ENCODE results near the gene SLC19A1. TPM values are rescaled to one million over a fixed set of nuclear protein-coding genes. Genes with fewer than 3 reads are reported as not detected.
A peak's percentile ranks its signal among the peaks of the same experiment; 100 is the strongest.

Gene SLC19A1
- total RNA-seq, 1 donor from 2014 or later: 25.6 TPM

- H3K4me1 Mint-ChIP-seq (ENCODE audit: low read depth): peaks cover 4% of the 10 kb centered on the region
- H3K36me3 Mint-ChIP-seq (ENCODE audit: insufficient read depth): peaks cover 4% of the 10 kb centered on the region
- H3K27ac Mint-ChIP-seq: no peak overlapping the region
- DNase-seq (ENCODE audit: low spot score, unreplicated experiment): no peak
- H3K9me3 Mint-ChIP-seq (ENCODE audit: low read depth): no peaks in the 10 kb centered on the region
- no peak overlapping the region for H3K4me3 Mint-ChIP-seq (ENCODE audit: low read depth)
- H3K27me3 Mint-ChIP-seq: no peaks in the 10 kb centered on the region
- no peak for TF ChIP-seq CTCF (IDR thresholded peaks at IDR 0.05; ENCODE audit: unreplicated experiment)
Measured at GRCh38 chr21:45536301-45537081, 5.7 kb downstream of the SLC19A1 start.

GRCh38 chr21:45535341-45536081 is 6.7 kb downstream of the SLC19A1 start:
- DNase-seq (ENCODE audit: low spot score, unreplicated experiment): no peak

GRCh38 chr21:45534636-45535331 is 7.5 kb downstream of the SLC19A1 start:
- no peak overlapping the region for H3K4me3 Mint-ChIP-seq (ENCODE audit: low read depth)
- no peaks in the 10 kb centered on the region for H3K9me3 Mint-ChIP-seq (ENCODE audit: low read depth)
- H3K27ac Mint-ChIP-seq: peak overlapping the region; percentile 73
- no peaks in the 10 kb centered on the region for H3K4me1 Mint-ChIP-seq (ENCODE audit: low read depth)
- no peak for DNase-seq (ENCODE audit: low spot score, unreplicated experiment)
- no peak for TF ChIP-seq CTCF (IDR thresholded peaks at IDR 0.05; ENCODE audit: unreplicated experiment)
- H3K36me3 Mint-ChIP-seq (ENCODE audit: insufficient read depth): peaks cover 5% of the 10 kb centered on the region
- H3K27me3 Mint-ChIP-seq: no peaks in the 10 kb centered on the region

More at GRCh38 chr21:45535341-45536081, 6.7 kb downstream of the SLC19A1 start:
- no peak overlapping the region for H3K4me3 Mint-ChIP-seq (ENCODE audit: low read depth)
- peak overlapping the region; percentile 73 for H3K27ac Mint-ChIP-seq
- no peaks in the 10 kb centered on the region for H3K4me1 Mint-ChIP-seq (ENCODE audit: low read depth)
- TF ChIP-seq CTCF (IDR thresholded peaks at IDR 0.05; ENCODE audit: unreplicated experiment): no peak
- H3K27me3 Mint-ChIP-seq: no peaks in the 10 kb centered on the region
- H3K36me3 Mint-ChIP-seq (ENCODE audit: insufficient read depth): peaks cover 5% of the 10 kb centered on the region
- H3K9me3 Mint-ChIP-seq (ENCODE audit: low read depth): no peaks in the 10 kb centered on the region

- Mint-ChIP-seq H3K4me1 (ENCODE audit: low read depth) (no peaks in the 10 kb centered on the region), H3K27me3 (no peaks in the 10 kb centered on the region), H3K36me3 (ENCODE audit: insufficient read depth) (peaks cover 5% of the 10 kb centered on the region), H3K9me3 (ENCODE audit: low read depth) (no peaks in the 10 kb centered on the region), H3K4me3 (ENCODE audit: low read depth) (no peak overlapping the region), H3K27ac (no peak overlapping the region)
- no peak for DNase-seq (ENCODE audit: low spot score, unreplicated experiment)
- no peak for TF ChIP-seq CTCF (IDR thresholded peaks at IDR 0.05; ENCODE audit: unreplicated experiment)
Measured at GRCh38 chr21:45533846-45534635, 8.2 kb downstream of the SLC19A1 start.

All from progenitor cell of endocrine pancreas (in vitro differentiated cells).